ENCODE data around the gene MRPL18. TPM values are rescaled to one million over a fixed set of nuclear protein-coding genes. Genes with fewer than 3 reads are reported as not detected.
A peak's percentile ranks its signal among the peaks of the same experiment; 100 is the strongest.

Gene MRPL18
- 104 and 105 TPM in 2 replicates for polyA plus RNA-seq
- polyA minus RNA-seq, result 42.4 and 49.2 TPM in 2 replicates

- H3K36me3 ChIP-seq (ENCODE audit: insufficient read depth, low read length), result no peaks in the 10 kb centered on the region
Measured at GRCh38 chr6:159790149-159790955, at the start of gene MRPL18. MRPL18 (plus strand) TSS chr6:159790467; CDS start chr6:159790588, 121 bp downstream.

GRCh38 chr6:159742165-159742564 is 48.1 kb upstream of the MRPL18 start:
- H3K9ac ChIP-seq (ENCODE audit: low read length), result no peak overlapping the region
- peaks cover 7% of the 10 kb centered on the region for H4K20me1 ChIP-seq (ENCODE audit: insufficient read depth)
- peak overlapping the region; percentile 62 for H3K27ac ChIP-seq (ENCODE audit: low read length)
- H3F3A ChIP-seq (ENCODE audit: insufficient read depth, low read length, poor library complexity, severe bottlenecking), result no peaks in the 10 kb centered on the region
- no peaks in the 10 kb centered on the region for H3K9me2 ChIP-seq (ENCODE audit: insufficient read depth, low read length)
- no peak for TF ChIP-seq MXI1 (conservative IDR thresholded peaks at IDR 0.05; ENCODE audit: poor library complexity, severe bottlenecking)
- no peak for TF ChIP-seq RAD21 (conservative IDR thresholded peaks at IDR 0.05)
- no peak for TF ChIP-seq EP300 (conservative IDR thresholded peaks at IDR 0.05; ENCODE audit: poor library complexity, severe bottlenecking)
- TF ChIP-seq SMC3 (conservative IDR thresholded peaks at IDR 0.05; ENCODE audit: poor library complexity), result no peak
- TF ChIP-seq REST (IDR thresholded peaks at IDR 0.05; ENCODE audit: borderline replicate concordance), result no peak
- TF ChIP-seq CTCF (IDR thresholded peaks at IDR 0.05; ENCODE audit: poor library complexity, severe bottlenecking), result no peak
- no peak for TF ChIP-seq POLR2AphosphoS5 (IDR thresholded peaks at IDR 0.05)
- no peak for TF ChIP-seq EZH2 (IDR thresholded peaks at IDR 0.05; ENCODE audit: borderline replicate concordance, insufficient read depth, low read length, poor library complexity, severe bottlenecking)
- TF ChIP-seq TAF1 (IDR thresholded peaks at IDR 0.05; ENCODE audit: low read depth), result no peak
- H3K36me3 ChIP-seq (ENCODE audit: insufficient read depth, low read length), result peaks cover 12% of the 10 kb centered on the region
- peaks cover 33% of the 10 kb centered on the region for H3K79me2 ChIP-seq (replicated peaks; ENCODE audit: insufficient read depth, low read length)
- no peaks in the 10 kb centered on the region for H3K9me3 ChIP-seq (ENCODE audit: low read length)
- H2AFZ ChIP-seq (ENCODE audit: low read depth, low read length), result no peak overlapping the region
- H3K4me3 ChIP-seq (ENCODE audit: low read length), result no peak overlapping the region
- no peak overlapping the region for H3K4me2 ChIP-seq (ENCODE audit: low read length)
- no peaks in the 10 kb centered on the region for H3K27me3 ChIP-seq (ENCODE audit: insufficient read depth, low read depth, low read length)

More at GRCh38 chr6:159790149-159790955, at the start of gene MRPL18:
- TF ChIP-seq RAD21 (conservative IDR thresholded peaks at IDR 0.05) (no peak), SMC3 (conservative IDR thresholded peaks at IDR 0.05; ENCODE audit: poor library complexity) (peak; percentile 36), MXI1 (conservative IDR thresholded peaks at IDR 0.05; ENCODE audit: poor library complexity, severe bottlenecking) (peak; percentile 92), CTCF (IDR thresholded peaks at IDR 0.05; ENCODE audit: poor library complexity, severe bottlenecking) (no peak), POLR2AphosphoS5 (IDR thresholded peaks at IDR 0.05) (peak; percentile 40)
- Histone ChIP-seq H3K4me2 (ENCODE audit: low read length) (peak within 1 kb of the TSS; percentile 82), H3K9ac (ENCODE audit: low read length) (peak within 1 kb of the TSS; percentile 93), H3K27me3 (ENCODE audit: insufficient read depth, low read depth, low read length) (no peaks in the 10 kb centered on the region), H3K9me3 (ENCODE audit: low read length) (no peaks in the 10 kb centered on the region), H3K4me3 (ENCODE audit: low read length) (peak within 1 kb of the TSS; percentile 98), H2AFZ (ENCODE audit: low read depth, low read length) (peak within 1 kb of the TSS; percentile 87), H3K27ac (ENCODE audit: low read length) (peak within 1 kb of the TSS; percentile 86), H3K9me2 (ENCODE audit: insufficient read depth, low read length) (no peaks in the 10 kb centered on the region), H4K20me1 (ENCODE audit: insufficient read depth) (no peaks in the 10 kb centered on the region), H3F3A (ENCODE audit: insufficient read depth, low read length, poor library complexity, severe bottlenecking) (no peaks in the 10 kb centered on the region), H3K79me2 (replicated peaks; ENCODE audit: insufficient read depth, low read length) (peaks cover 57% of the 10 kb centered on the region)
